Thyroid gland (tissue), 4 donors: ENCODE data around the gene TTLL10. TPM values are rescaled to one million over a fixed set of nuclear protein-coding genes. Genes with fewer than 3 reads are reported as not detected.
"Not testable (repeated sequence)": the region's sequence is repeated elsewhere in the genome, so short reads cannot be mapped to it uniquely, and the experiment has no call there.

Source experiments
- DNase-seq, 2 donors: peaks; one replicate each; pipeline ENCODE4 v3.0.0-alpha.2; 2019
- H3K27ac ChIP-seq, 3 donors: fragments of 200-600 bp; sonication (generic); 1 replicate in 2 of 3; 2 replicates in 1 of 3; pipeline ENCODE4 v1.5.1; 2016 to 2019; ENCODE audit warnings: mild to moderate bottlenecking in 1 of 3, moderate library complexity in 1 of 3
- H3K27me3 ChIP-seq: fragments of 200-600 bp; sonication (generic); one replicate; pipeline ENCODE4 v1.5.1; 2019
- H3K36me3 ChIP-seq, 2 donors: fragments of 200-600 bp; sonication (generic); one replicate each; pipeline ENCODE4 v1.5.1; 2016 to 2019
- H3K4me1 ChIP-seq, 2 donors: fragments of 200-600 bp; sonication (generic); one replicate each; pipeline ENCODE4 v1.5.1; 2017 to 2019
- H3K4me3 ChIP-seq, 3 donors: fragments of 200-600 bp; sonication (generic); replicated peaks in 1 of 3; 1 replicate in 2 of 3; 2 replicates in 1 of 3; pipeline ENCODE4 v1.5.1; 2016; ENCODE audit warnings: mild to moderate bottlenecking in 1 of 3
- H3K9me3 ChIP-seq: fragments of 200-600 bp; sonication (generic); one replicate; pipeline ENCODE4 v1.5.1; 2017
- POLR2A ChIP-seq, 2 donors: fragments of 450-650 bp; IDR thresholded peaks; one replicate each; pipeline ENCODE4 v1.6.1; 2017; ENCODE audit warnings: antibody characterized with exemption in 2 of 2, mild to moderate bottlenecking in 2 of 2, moderate library complexity in 1 of 2
- WGBS, 2 donors: methylation state at CpG; one replicate each; pipeline ENCODE4 v1.1.5; 2017; 5-methylcytosine and 5-hydroxymethylcytosine counted together
- intact Hi-C: fragments of 100-400 bp; cut with DNase I; formaldehyde crosslinking; loops from one replicate; pipeline ENCODE4 v1.15.1; 2023
- total RNA-seq, 4 donors: library from RNA; depleted of rRNA; stranded (reverse); fragments of >200 nt; gene quantifications; one replicate each; pipeline ENCODE4 v1.2.3, GENCODE V29; 2016
- TF ChIP-seq, protein P1 (sequence below), 6 experiments: fragments of 200-600 bp in 3 of 6; fragments of 450-650 bp in 3 of 6; sonication (generic) in 3 of 6; IDR thresholded peaks; one replicate each; pipeline ENCODE4 v1.5.1; 2016 to 2019; ENCODE audit warnings: antibody characterized with exemption in 6 of 6, mild to moderate bottlenecking in 2 of 6, inconsistent platforms in 1 of 6, moderate library complexity in 1 of 6

TTLL10 gene
- total RNA-seq, 4 donors from 2014 or later = 0.13 to 0.29 TPM; not detected in 2

DNA sequence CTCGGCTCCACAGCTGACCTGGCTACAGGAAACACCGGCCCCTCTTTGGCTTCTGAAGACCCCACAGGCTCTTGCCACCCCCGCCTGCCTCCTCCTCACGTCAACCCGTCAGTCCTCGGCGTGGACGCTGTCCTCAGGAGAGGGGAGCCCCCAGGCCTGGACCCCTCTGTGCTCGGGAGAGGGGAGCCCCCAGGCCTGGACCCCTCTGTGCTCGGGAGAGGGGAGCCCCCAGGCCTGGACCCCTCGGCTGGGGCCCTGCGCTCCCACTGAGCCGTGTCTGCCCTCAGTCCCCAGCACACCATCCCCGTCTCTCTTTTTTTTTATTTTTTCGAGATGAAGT lies 31.8 kb upstream of the TTLL10 start:
- Histone ChIP-seq H3K4me3 (no peak overlapping the region), H3K4me1 (peaks cover 0 to 5% of the 10 kb centered on the region in 2 donors), H3K36me3 (no peaks in the 10 kb centered on the region), H3K27ac (no peak overlapping the region), H3K27me3 (peaks cover 9% of the 10 kb centered on the region), H3K9me3 (no peaks in the 10 kb centered on the region)
- TF ChIP-seq POLR2A (IDR thresholded peaks at IDR 0.05) = no peak
- TF ChIP-seq, protein P1, sequence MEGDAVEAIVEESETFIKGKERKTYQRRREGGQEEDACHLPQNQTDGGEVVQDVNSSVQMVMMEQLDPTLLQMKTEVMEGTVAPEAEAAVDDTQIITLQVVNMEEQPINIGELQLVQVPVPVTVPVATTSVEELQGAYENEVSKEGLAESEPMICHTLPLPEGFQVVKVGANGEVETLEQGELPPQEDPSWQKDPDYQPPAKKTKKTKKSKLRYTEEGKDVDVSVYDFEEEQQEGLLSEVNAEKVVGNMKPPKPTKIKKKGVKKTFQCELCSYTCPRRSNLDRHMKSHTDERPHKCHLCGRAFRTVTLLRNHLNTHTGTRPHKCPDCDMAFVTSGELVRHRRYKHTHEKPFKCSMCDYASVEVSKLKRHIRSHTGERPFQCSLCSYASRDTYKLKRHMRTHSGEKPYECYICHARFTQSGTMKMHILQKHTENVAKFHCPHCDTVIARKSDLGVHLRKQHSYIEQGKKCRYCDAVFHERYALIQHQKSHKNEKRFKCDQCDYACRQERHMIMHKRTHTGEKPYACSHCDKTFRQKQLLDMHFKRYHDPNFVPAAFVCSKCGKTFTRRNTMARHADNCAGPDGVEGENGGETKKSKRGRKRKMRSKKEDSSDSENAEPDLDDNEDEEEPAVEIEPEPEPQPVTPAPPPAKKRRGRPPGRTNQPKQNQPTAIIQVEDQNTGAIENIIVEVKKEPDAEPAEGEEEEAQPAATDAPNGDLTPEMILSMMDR (IDR thresholded peaks at IDR 0.05) = no peak
- 65 to 80% methylated on average over 9 to 14 of the region's 15 CpGs for WGBS, 2 donors
- DNase-seq = no peak
- intact Hi-C loops = no loop called here

DNA sequence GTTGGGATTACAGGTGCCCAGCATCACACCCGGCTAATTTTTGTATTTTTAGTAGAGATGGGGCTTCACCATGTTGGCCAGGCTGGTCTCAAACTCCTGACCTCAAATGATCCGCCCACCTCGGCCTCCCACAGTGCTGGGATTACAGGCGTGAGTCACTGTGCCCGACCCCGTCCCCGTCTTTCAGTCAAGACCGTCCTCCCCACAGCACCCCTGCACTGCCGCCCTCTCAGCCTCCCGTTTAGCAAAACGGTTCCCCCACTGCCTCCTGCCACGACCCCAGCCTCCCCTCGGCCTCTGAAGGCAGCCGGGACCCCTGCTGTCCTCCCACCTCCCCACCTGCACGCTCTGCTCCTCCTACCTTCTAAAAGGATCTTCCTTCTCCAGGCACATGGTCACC lies 31.3 kb upstream of the TTLL10 start:
- WGBS, 2 donors = 65 to 70% methylated on average over 15 of the region's 15 CpGs
- intact Hi-C loops, H3K27me3 ChIP-seq, H3K27ac ChIP-seq, H3K36me3 ChIP-seq, H3K9me3 ChIP-seq, DNase-seq, H3K4me1 ChIP-seq, H3K4me3 ChIP-seq: not testable (repeated sequence)

- no peaks in the 10 kb centered on the region for H3K27me3 ChIP-seq
- H3K27ac ChIP-seq = no peak overlapping the region
- H3K4me1 ChIP-seq = no peaks in the 10 kb centered on the region
- H3K4me3 ChIP-seq = no peak overlapping the region
- intact Hi-C loops = no loop called here
- H3K36me3 ChIP-seq = no peaks in the 10 kb centered on the region
- H3K9me3 ChIP-seq = no peaks in the 10 kb centered on the region
- no peak for DNase-seq
- TF ChIP-seq, protein P1 (IDR thresholded peaks at IDR 0.05) = no peak
- TF ChIP-seq POLR2A (IDR thresholded peaks at IDR 0.05) = no peak
- 86 to 90% methylated on average over 18 to 19 of the region's 19 CpGs for WGBS, 2 donors
Observed at GRCh38 chr1:1142844-1143243, 30.8 kb upstream of the TTLL10 start.

DNA sequence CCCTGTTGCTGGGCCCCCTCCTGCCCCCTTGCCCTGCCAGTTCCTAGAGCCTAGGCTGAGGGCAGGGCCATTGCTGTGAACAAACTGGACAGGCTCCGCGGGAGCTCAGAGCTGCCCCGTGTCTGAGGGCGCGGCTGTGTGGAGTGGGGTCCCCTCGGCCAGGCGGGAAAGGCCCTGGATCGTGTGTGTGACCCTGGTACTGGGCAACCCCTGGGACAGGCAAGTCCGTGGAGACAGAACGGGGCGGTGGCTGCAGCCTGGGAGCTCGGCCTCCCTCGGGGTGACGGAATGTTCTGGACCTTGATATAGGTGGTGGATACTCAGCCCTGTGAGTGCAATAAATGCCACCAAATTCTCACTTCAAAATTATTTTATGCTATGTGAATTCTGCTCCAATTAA lies 30.0 kb upstream of the TTLL10 start:
- DNase-seq = no peak
- intact Hi-C loops = no loop called here
- H3K9me3 ChIP-seq = no peaks in the 10 kb centered on the region
- H3K36me3 ChIP-seq = no peaks in the 10 kb centered on the region
- H3K4me3 ChIP-seq = no peak overlapping the region
- no peaks in the 10 kb centered on the region for H3K27me3 ChIP-seq
- H3K4me1 ChIP-seq = no peaks in the 10 kb centered on the region
- TF ChIP-seq POLR2A (IDR thresholded peaks at IDR 0.05) = no peak
- TF ChIP-seq, protein P1 (IDR thresholded peaks at IDR 0.05) = no peak
- WGBS, 2 donors = 90 to 91% methylated on average over 10 to 13 of the region's 14 CpGs
- no peak overlapping the region for H3K27ac ChIP-seq

- H3K9me3 ChIP-seq = no peaks in the 10 kb centered on the region
- H3K27me3 ChIP-seq = no peaks in the 10 kb centered on the region
- WGBS, 2 donors = 54 to 56% methylated on average over 23 to 32 of the region's 42 CpGs
Observed at GRCh38 chr1:1144122-1144842, 29.4 kb upstream of the TTLL10 start.

More at GRCh38 chr1:1144122-1144842, 29.4 kb upstream of the TTLL10 start:
- intact Hi-C loops = no loop called here
- Histone ChIP-seq H3K4me3 (no peak overlapping the region), H3K4me1 (no peaks in the 10 kb centered on the region), H3K36me3 (no peaks in the 10 kb centered on the region), H3K27ac (no peak overlapping the region)
- DNase-seq = no peak
- TF ChIP-seq, protein P1 (IDR thresholded peaks at IDR 0.05) = no peak
- no peak for TF ChIP-seq POLR2A (IDR thresholded peaks at IDR 0.05)
